Measurements from ENCODE around the gene PPTC7.

DNA sequence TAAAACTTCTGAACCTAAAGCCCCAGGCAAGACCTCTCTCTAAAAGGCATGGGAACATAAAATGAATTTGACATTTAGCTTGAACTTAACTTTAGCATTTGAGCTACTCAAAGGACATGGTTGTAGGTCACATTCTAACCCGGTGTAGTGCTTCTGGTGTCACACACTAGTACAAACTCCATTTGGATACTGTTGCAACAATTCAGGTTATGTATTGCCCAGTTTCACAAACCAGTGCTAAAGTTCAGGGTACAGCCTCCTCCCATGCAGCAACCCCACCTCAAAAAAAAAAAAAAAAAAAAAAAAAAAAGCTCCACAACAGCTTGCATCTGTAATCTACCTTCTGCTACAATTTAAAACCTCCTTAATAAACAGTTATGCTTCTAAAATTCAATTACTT is 7.8 kb downstream of the PPTC7 start:
- TF ChIP-seq POLR2A (IDR thresholded peaks at IDR 0.05; ENCODE audit: low read depth, low read length), result no peak
- no peak for TF ChIP-seq TAF1 (IDR thresholded peaks at IDR 0.05; ENCODE audit: low read depth, low read length)

All from GM12891 (cell line).